NCI-H524 (cell line): ENCODE data around the gene ADAMTS1.

Experiments used
- DNase-seq, 2 experiments: peaks; one replicate each; lab custom pipeline; 2025; lab: John Stamatoyannopoulos, UW

ADAMTS1 gene

DNA sequence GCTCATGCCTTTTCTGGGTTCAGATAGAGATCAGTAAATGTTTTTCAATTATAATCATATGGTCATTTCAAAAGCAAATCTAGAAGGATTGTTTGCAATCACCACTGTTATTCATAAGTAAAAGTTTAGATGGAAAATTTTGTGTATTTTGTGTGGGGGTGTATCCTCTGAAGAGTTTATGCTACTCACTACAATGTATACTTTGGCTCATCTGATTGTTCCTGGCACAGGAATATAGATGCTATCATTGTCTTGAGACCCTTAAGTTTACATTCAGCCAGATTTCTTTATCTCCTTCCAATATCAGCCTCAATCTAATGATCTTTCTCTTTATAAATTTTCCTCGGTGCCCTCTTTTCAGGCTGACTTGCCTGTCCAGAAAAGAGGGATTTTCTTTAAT, 33.0 kb downstream of the ADAMTS1 start:
- no peak for DNase-seq

DNA sequence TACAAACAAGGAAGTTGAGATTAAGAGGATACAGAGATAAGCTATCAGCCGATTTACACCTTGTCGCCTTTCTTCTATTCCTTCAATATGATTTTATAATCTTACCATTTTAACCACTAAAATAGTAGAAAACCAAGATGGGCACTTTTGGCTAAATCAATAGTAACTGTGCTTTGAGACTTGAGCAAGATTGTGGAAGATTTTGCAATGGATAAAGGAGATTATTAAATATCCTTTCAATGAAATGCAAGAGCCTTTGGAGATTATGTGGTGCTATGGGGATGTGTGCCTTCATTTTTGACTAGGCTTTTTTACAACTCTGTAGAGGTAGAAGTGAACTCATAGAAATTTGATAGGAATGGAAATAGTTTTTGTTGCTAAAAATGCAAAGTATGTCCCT, 33.7 kb downstream of the ADAMTS1 start:
- no peak for DNase-seq

DNA sequence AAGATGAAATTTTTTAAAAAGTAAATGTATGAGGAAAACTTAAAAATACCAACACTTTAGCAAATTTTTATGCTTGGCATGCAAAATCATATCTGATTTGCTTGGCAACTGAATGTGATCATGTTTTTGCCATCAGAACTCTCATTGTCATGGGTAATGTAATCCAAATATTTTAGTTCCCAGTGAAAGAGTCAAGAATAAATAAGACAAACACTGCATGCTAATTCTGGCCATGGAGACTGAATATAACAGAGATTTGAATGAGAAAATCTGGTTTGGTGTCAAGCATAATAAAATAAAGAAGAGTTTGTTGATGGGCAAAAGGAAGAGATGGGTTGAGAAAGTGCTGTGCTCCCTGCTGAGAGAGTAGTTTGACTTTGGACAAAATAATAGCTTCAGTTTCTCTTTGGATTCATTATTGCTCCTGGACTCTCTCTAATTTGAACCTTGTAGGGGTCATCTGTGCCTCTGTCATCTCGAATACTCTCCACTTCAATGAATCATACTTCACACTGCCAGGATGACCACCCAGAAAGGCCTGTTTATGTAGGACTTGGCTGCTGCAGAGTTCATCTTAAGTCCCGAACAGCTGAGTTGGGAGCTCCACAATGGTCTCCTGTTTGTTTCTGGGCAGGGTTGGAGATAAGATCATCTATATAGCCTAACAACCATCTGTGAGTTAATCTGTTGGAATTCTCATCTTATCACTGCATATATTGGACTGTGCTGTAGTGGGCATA, 34.4 kb downstream of the ADAMTS1 start:
- no peak for DNase-seq

DNA sequence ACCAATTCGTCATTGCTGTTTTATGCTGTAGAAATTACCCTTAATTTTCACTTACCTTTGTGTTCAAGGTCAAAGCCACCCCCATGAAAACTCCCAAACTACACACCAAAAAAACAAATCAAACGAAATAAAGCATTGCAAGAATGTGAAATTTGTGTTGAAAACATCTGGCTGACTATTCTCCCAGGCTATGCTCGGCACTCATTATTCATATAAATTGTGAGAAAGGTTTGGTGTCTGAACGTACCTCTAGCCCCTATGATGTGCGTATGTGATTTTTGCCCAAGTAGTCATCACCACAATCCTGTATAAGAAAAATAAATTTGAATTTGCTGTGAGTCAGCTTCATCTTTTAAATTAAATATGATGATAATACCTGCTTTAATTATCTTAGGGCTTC, 34.9 kb downstream of the ADAMTS1 start:
- no peak for DNase-seq

DNA sequence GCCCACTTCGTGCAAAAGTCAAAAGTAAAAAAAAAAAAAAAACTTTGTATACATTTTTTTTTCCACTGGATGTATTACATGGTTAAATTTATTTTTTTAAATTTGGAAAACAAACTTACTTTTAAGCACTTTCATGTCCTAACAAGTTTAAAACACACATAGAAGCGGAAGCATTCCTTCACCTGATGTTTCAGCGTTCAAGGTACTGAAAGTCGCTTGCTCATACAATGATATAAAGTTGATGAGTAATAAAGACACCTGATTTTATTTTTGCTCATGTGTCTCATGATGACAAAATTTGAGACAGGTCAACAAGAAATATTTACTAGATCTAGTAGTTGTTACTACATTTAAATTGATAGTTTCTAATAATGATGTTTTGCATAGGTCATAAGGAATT, 35.5 kb downstream of the ADAMTS1 start:
- no peak for DNase-seq

DNA sequence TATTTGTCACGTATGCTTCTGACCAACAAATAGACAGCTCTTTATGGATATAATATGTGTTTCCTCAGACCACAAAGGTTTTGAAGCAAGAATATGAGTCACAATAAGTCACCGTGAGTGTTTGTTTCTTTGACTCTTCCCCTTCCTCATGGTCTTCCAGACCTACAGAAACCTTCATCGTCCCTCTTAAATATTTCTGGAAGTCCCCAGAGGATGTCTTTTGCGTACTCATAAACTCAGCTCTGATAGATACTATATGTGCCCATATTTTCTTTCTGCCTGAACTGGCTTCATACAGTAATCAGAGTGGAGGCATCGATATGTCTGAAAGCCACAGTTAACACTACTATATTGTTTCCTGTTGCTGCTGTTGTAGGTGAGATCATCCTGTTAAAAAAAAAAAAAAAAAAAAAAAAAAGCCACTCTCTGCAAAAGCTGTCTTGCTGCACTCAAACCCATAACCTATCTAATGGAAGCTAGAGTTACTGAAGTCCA, 38.4 kb downstream of the ADAMTS1 start:
- DNase-seq = no peak

DNA sequence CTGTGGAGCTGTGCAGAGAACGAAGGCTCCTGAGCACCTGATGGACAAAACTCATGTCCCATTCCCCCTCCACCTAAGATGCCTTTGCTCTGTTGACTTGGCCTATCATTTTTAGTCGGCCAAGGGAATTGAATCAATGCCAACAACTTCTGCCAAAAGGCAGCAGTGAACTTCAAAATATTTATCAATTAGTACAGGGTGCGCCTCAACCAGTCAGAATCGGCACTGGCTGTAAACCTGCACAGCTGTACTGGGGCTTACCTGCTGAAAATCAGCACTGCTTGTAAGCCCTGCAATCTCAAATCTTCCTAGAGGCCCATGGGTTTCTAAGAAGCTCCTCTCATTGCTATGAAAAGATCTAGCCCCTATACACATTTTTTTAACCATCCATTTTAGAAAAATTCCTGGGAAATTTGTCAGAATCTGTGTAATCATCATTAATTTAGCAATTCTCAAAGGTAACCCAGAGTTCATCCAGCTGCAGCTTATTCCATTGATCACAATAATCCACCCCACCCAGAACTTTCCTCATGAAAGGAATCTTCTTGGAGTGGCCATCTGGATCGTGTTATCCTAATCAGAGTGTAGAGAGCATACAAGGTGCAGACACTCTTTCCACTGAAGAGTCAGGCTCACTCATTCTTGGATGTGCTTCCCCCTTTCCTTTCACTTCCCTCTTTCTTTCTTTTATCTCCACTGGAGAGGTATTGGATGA, 40.2 kb downstream of the ADAMTS1 start:
- peak in 1 of 2 experiments; percentile 69 for DNase-seq

DNA sequence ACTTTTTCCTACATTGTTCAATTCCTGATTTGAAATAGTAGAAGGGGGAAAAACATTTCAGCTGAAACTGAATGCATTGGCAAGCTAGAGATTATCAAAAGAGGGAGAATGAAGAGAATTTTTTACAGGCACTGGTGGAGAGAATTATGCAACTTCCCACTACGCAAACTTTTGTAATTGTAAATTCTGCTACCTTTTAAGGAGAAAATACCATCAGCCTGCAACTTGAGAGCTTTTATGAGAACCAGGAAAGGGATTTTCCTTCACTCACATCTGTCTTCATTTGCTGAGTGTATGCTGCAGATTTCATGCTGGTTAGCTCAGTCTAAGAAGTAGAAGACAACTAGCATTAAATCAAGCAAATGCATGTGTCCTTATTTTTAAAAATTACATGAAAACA, 43.7 kb downstream of the ADAMTS1 start:
- peak; percentile 39 to 83 for DNase-seq

DNA sequence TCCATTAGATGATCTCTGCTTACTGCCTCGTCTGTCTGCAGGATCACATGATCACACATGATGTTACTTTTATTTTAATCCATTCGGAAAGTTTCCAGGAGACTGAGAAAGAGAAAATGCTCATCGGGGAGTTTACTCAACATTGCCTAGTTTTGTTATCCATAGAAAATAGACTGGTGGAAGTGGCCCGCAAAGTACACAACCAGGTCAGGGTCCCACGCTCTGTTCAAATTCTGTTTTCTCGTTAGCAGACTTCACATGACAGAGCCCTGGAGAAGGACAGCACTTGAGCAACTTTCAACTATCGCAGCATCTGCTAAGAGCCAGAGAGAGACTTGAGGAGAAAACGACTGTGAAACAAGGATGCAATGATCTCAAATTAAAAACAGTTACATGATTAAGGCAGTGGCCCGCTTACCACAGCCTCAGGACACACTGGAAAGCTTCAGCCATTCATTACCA, 44.2 kb downstream of the ADAMTS1 start:
- peak; percentile 37 to 69 for DNase-seq

DNA sequence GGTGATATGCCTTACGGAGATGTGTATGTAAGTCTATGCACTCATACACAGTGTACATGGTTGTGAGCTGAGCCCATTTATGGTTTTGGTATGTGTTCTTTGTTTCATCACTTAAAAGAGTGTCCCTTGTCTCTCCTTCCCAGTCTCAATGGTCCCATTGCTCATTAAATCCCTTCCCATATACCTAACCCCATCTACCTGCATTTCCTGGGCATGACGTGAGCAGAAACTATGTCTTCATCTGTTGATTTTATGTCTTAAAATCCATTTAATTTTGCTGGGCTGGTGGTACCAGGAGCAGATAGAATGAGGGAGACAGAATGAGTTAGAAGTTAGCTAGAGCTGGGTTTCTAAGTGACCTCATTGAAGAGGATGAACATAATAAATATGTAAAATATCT, 44.8 kb downstream of the ADAMTS1 start:
- DNase-seq = no peak

DNA sequence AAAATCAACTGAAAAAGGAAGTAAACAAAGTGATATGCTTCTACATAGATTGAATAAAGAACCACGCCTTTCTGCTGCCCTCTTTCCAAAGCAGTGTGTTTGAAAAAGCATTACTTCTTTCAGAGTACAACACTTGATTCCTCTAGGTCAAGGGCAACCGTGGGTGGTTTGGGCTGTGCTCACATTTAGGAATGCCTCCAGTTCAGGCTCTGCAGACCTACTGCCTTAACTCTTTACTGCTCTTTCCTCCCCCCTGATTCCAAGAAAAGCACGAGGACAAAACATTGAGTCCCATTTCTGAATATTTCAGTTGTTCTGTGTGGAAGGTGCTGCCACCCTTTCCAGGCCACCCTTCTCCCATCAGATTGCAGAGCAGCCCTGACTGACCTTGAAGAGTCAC, 45.2 kb downstream of the ADAMTS1 start:
- DNase-seq = no peak

DNA sequence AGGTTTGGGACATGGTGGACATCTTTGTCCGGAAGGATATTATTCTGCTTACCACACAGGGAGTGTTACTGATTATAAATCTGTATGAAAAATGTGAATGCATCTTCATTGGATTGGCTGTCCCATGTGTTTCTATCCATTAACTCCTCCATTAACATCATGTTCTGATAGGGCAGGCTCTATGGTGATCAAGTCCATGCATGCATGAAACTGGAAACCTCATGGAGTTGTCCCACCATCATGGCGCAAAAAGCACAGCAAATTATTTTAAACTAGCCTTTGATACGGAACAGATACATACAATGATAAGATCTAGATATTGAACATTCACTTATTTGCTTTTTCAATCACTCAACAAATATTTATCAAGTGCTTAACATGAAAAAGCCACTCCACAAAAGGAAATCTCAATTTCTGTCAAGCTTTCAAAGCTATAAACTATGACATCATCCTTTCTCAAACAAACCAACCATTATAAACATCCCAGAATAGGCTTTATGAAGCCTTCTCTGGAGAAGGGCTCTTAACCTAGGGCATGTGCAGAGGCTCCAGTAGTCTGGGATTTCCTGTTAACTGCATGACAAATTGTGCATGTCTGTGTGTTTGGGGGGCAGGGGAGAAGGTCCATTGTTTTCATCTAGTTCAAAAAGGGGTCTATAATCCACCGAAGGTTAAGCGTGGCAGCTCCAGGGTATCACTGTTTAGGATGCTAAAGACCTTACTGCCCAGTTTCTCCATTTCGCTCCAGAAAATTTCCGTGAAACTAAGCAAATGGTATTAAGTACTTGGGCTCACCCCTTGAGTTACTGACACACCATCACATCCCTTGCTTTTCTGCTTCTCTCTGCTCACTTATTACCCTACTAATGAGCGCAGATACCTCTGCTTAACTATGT, 46.1 kb downstream of the ADAMTS1 start:
- DNase-seq = no peak

DNA sequence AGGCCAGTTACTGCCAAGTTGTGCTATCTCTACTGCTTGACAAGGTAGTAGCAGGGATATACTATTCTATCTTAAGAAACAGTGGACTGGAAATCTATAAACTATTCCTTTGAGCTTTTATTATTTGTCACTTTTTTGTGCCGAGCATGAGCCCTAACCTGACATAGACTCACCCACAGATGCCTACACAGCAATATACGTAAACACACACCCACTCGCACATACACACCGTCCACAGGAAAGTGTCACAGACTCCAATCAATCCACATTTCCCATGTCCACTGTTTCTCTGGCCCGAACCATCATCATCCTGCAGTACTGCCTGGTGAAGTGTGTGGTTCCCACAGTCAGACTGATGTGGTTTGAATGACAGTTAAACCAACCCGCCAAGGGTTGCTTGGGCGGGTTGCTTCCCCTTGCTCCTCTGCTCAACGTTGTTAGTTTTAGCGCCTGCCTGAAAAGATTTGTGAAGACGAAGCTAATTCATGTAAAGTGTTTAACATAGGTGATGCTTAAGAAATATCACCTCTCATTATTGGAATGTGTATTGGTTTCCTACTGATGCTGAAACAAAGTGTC, 47.2 kb downstream of the ADAMTS1 start:
- DNase-seq = no peak

DNA sequence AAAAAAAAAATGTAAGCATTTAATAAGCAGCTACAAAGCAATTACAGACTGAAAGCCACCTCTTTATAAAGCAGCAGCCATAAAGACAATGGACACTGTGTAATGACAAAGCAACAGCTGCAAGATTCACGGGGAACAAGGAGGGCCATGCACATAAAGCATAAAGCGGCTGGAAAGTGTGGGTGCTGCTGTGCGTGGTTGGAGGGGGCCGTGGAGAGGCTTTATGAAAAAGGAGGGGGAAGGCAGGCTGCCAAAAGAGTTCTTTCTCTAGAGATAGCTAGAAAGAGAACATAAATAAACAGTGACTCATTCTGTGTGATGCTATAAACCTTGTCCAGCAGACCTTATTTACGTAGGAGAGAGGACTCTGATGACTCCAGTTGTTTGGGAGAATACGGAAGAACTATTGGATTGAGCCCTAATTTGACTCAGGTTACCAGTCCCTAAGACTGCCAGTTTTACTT, 49.3 kb downstream of the ADAMTS1 start:
- DNase-seq = no peak

DNA sequence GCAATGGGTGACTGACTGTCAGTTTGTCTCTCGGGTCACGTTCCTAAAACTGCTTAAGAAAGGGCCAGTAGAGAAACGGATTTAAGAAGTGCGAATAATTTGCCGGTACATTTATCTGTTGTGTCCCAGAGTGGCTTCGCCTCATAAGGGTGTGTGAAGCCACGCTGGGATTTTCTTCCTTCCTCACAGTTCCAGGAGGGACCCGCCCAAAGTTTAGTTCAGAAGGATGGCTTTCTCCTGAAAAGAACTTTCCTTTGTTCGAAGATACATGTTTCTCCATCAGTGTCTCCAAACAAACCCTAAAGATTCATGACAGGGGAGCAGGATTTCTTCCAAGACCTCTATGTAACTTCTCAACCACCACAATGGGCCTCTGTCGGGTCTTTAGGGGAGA, 49.8 kb downstream of the ADAMTS1 start:
- DNase-seq = no peak

DNA sequence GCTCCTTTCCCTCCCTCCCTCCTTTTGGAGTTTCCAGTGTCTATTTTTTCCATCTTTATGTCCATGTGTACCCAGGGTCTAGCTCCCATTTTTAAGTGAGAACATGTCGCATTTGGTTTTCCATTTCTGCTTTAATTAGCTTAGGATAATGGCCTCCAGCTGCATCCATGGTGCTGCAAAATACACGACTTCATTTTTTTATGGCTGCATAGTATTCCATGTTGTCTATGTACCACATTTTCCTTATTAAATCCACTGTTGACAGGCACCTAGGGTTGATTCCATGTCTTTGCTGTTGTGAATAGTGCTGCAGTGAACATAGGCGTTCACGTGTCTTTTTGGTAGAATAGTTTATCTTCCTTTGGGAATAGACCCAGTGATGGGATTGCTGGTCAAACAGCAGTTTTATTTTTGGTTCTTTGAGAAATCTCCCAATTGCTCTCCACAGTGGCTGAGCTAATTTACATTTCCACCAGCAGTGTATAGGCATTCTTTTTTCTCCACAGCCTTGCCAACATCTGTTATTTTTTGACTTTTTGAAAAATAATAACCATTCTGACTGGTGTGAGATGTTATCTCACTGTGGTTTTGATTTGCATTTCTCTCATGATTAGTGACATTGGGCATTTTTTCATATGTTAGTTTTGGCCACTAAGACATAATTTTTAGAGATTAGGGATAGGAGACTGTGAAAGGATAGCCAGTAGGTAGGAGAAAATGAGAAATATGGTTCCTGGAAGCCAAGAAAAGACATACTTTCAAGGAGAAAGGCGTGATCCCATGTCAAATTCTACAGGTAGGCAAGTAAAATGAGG, 50.4 kb downstream of the ADAMTS1 start:
- DNase-seq = no peak

DNA sequence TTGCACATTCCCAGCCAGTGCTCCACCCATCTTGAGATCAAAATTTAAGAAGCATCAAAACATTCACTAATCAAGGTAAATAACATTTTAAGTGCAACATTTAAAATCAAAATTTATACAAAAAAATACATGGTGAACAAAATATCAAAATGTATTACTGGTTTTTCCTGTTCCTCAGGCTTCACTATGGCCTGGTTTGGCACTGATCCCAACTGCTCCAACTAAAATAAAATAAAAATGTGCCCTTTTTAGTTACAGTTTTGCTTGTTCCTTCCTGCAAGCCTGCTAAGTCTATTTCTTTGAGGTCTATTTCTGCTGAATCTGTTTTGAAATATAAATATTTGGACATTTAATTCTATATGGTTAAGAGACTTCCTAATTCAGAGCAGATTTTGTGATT, 54.9 kb downstream of the ADAMTS1 start:
- no peak for DNase-seq

DNA sequence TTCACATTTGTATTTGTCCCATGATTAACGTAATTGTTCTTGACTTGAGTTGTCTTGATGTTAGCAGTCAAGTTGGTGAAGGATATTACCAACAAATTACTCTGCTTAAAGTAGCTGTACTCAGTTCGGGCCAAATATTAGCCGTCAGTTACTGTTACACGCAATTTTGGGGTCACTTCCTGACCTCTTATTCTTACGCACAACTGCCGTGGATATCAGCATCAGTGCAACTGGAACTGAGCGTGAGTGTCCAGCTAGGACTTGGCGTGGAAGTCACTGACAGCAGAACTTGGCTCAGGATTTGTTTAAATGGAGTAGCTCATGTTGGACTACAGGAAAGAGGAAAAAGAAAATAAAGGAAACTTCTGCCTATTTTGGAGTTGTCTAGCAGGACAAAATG, 56.4 kb downstream of the ADAMTS1 start:
- no peak for DNase-seq
